Keratinocyte (primary cell): ENCODE results near the gene SERPINA4. TPM values are rescaled to one million over a fixed set of nuclear protein-coding genes. Genes with fewer than 3 reads are reported as not detected.

Source experiments
- DNase-seq: peaks from one replicate; pipeline ENCODE4 v3.0.0-alpha.2; 2011; ENCODE audit warnings: low read depth, missing footprints, low spot score
- FAIRE-seq: peaks from 2 replicates; lab custom pipeline; 2011; peaks lifted over from hg19 to GRCh38; lab: Jason Lieb, UNC
- H2AFZ ChIP-seq: 2 replicates; pipeline ENCODE4 v1.6.0; 2012; ENCODE audit warnings: low read length, control low read depth, inconsistent platforms; ENCODE audit not compliant: control insufficient read depth
- H3K27ac ChIP-seq: 2 replicates; pipeline ENCODE4 v1.5.1; 2011; ENCODE audit warnings: low read length; ENCODE audit not compliant: control insufficient read depth, insufficient read depth
- H3K27me3 ChIP-seq: 3 replicates; pipeline ENCODE4 v1.6.0; 2011; ENCODE audit warnings: low read length; ENCODE audit not compliant: control insufficient read depth, insufficient read depth; ENCODE audit errors: extremely low read depth
- H3K36me3 ChIP-seq, 2 experiments: 2 replicates in 1 of 2; 3 replicates in 1 of 2; pipeline ENCODE4 v1.5.1; 2011; ENCODE audit warnings: low read length in 2 of 2, mild to moderate bottlenecking in 1 of 2; ENCODE audit not compliant: control insufficient read depth in 2 of 2, insufficient read depth in 2 of 2; ENCODE audit errors: extremely low read depth in 1 of 2
- H3K4me1 ChIP-seq: 3 replicates; pipeline ENCODE4 v1.5.1; 2011; ENCODE audit warnings: low read length; ENCODE audit not compliant: control insufficient read depth, insufficient read depth; ENCODE audit errors: extremely low read depth
- H3K4me2 ChIP-seq: 3 replicates; pipeline ENCODE4 v1.6.0; 2011; ENCODE audit warnings: low read depth, low read length; ENCODE audit not compliant: control insufficient read depth, insufficient read depth; ENCODE audit errors: extremely low read depth
- H3K4me3 ChIP-seq, 3 experiments: fragments of 200-600 bp in 1 of 3; sonication (generic) in 1 of 3; 2 replicates in 2 of 3; 3 replicates in 1 of 3; pipeline ENCODE4 v1.5.1; 2011 to 2016; ENCODE audit warnings: low read length in 3 of 3, mild to moderate bottlenecking in 3 of 3, control low read depth in 2 of 3, inconsistent platforms in 1 of 3, low read depth in 1 of 3, mixed read lengths in 1 of 3, mixed run types in 1 of 3, moderate library complexity in 1 of 3; ENCODE audit not compliant: control insufficient read depth in 2 of 3, insufficient read depth in 2 of 3; ENCODE audit errors: extremely low read depth in 1 of 3
- H3K79me2 ChIP-seq: 2 replicates; pipeline ENCODE4 v1.6.0; 2012; ENCODE audit warnings: low read length; ENCODE audit not compliant: control insufficient read depth, insufficient read depth
- H3K9ac ChIP-seq: 3 replicates; pipeline ENCODE4 v1.6.0; 2011; ENCODE audit warnings: low read length; ENCODE audit not compliant: control insufficient read depth, insufficient read depth; ENCODE audit errors: extremely low read depth
- H3K9me1 ChIP-seq: 3 replicates; pipeline ENCODE4 v1.6.0; 2011; ENCODE audit warnings: low read length; ENCODE audit not compliant: control insufficient read depth, insufficient read depth; ENCODE audit errors: extremely low read depth
- H3K9me3 ChIP-seq: 2 replicates; pipeline ENCODE4 v1.5.1; 2012; ENCODE audit warnings: low read depth, low read length; ENCODE audit not compliant: control insufficient read depth
- H4K20me1 ChIP-seq: 3 replicates; pipeline ENCODE4 v1.6.0; 2011; ENCODE audit warnings: low read length; ENCODE audit not compliant: control insufficient read depth, insufficient read depth; ENCODE audit errors: extremely low read depth
- CTCF ChIP-seq, 3 experiments: IDR thresholded peaks in 1 of 3; conservative IDR thresholded peaks in 1 of 3; optimal IDR thresholded peaks in 1 of 3; 2 replicates in 2 of 3; 3 replicates in 1 of 3; pipeline versions ENCODE3 to v1.5.1; 2011; ENCODE audit warnings: low read length in 3 of 3, mild to moderate bottlenecking in 3 of 3, moderate library complexity in 2 of 3, control low read depth in 1 of 3, inconsistent platforms in 1 of 3; ENCODE audit not compliant: insufficient read depth in 2 of 3; ENCODE audit errors: extremely low read depth in 1 of 3
- EZH2 ChIP-seq: IDR thresholded peaks from one replicate; pipeline ENCODE4 v1.6.1; 2012; ENCODE audit warnings: inconsistent platforms, mild to moderate bottlenecking, low read length, moderate library complexity
- dilution Hi-C: fragments of 300-500 bp; cut with MboI; formaldehyde crosslinking; loops from one replicate; pipeline ENCODE4 v1.7.0; 2020; ENCODE audit warnings: low sequenced_read_pairs; ENCODE audit not compliant: extremely low pct_ligation_motif_present
- polyA plus RNA-seq, 5 experiments: library from polyadenylated mRNA; depleted of rRNA in 3 of 5; stranded (reverse) in 3 of 5; stranded (forward) in 1 of 5; unstranded in 1 of 5; fragments of >200 nt; gene quantifications; 1 replicate in 1 of 5; 2 replicates in 3 of 5; 3 replicates in 1 of 5; pipeline versions ENCODE4 v1.2.1 to v1.2.3, GENCODE V29; 2011 to 2012; ENCODE audit warnings: missing spikeins in 2 of 5, low read depth in 1 of 5, low replicate concordance in 1 of 5

The SERPINA4 gene
- polyA plus RNA-seq, 1 donor (not counting 4 experiments of a cell fraction or from before 2014, with no cell fraction given) = not detected

GRCh38 chr14:94586635-94587034 lies 25.4 kb downstream of the SERPINA4 start:
- H3K79me2 ChIP-seq = no peaks in the 10 kb centered on the region
- no peaks in the 10 kb centered on the region for H3K9me1 ChIP-seq
- H3K4me1 ChIP-seq = no peaks in the 10 kb centered on the region
- H3K4me2 ChIP-seq = no peak overlapping the region
- no peak overlapping the region for H2AFZ ChIP-seq
- no peaks in the 10 kb centered on the region for H4K20me1 ChIP-seq
- FAIRE-seq (no peak), DNase-seq (no peak)
- dilution Hi-C loops = no loop called here
- H3K9me3 ChIP-seq = no peaks in the 10 kb centered on the region
- no peak overlapping the region for H3K4me3 ChIP-seq
- no peaks in the 10 kb centered on the region for H3K36me3 ChIP-seq
- H3K27ac ChIP-seq = no peak overlapping the region
- TF ChIP-seq CTCF (optimal IDR thresholded peaks at IDR 0.05 in 1 of 3, IDR thresholded peaks at IDR 0.05 in 1 of 3, conservative IDR thresholded peaks at IDR 0.05 in 1 of 3; ENCODE audit: extremely low read depth in 1 of 3, insufficient read depth in 2 of 3, low read length in 3 of 3) = no peak
- no peak for TF ChIP-seq EZH2
- peaks cover 5% of the 10 kb centered on the region for H3K27me3 ChIP-seq
- no peak overlapping the region for H3K9ac ChIP-seq

GRCh38 chr14:94588311-94588710 lies 27.1 kb downstream of the SERPINA4 start:
- no peaks in the 10 kb centered on the region for H3K9me3 ChIP-seq
- H3K4me1 ChIP-seq = no peaks in the 10 kb centered on the region
- no peaks in the 10 kb centered on the region for H3K36me3 ChIP-seq
- peaks cover 5% of the 10 kb centered on the region for H3K27me3 ChIP-seq
- no peak for TF ChIP-seq EZH2
- no peak for TF ChIP-seq CTCF (optimal IDR thresholded peaks at IDR 0.05 in 1 of 3, IDR thresholded peaks at IDR 0.05 in 1 of 3, conservative IDR thresholded peaks at IDR 0.05 in 1 of 3; ENCODE audit: extremely low read depth in 1 of 3, insufficient read depth in 2 of 3, low read length in 3 of 3)
- H2AFZ ChIP-seq = no peak overlapping the region
- no peak overlapping the region for H3K27ac ChIP-seq
- no peak overlapping the region for H3K4me3 ChIP-seq
- H3K9me1 ChIP-seq = no peaks in the 10 kb centered on the region
- H3K9ac ChIP-seq = no peak overlapping the region
- no peaks in the 10 kb centered on the region for H3K79me2 ChIP-seq
- no peak for DNase-seq
- no peaks in the 10 kb centered on the region for H4K20me1 ChIP-seq
- no peak overlapping the region for H3K4me2 ChIP-seq
- FAIRE-seq = no peak
- dilution Hi-C loops = no loop called here
